MM.1S (cell line): ENCODE measurements around the gene SLC25A41.

ENCODE experiments used
- DNase-seq: peaks from one replicate; pipeline ENCODE4 v3.0.0-alpha.2; 2015
- H2AFZ ChIP-seq: fragments of 300-600 bp; sonication (generic); 2 replicates; pipeline ENCODE4 v1.6.0; 2016; ENCODE audit warnings: antibody characterized with exemption, low read length
- H3F3A ChIP-seq: fragments of 300-600 bp; sonication (generic); 2 replicates; pipeline ENCODE4 v1.6.1; 2016; ENCODE audit warnings: mild to moderate bottlenecking, antibody characterized with exemption, low read length, moderate library complexity, mixed read lengths; ENCODE audit not compliant: insufficient read depth
- H3K27ac ChIP-seq: fragments of 300-600 bp; sonication (generic); 2 replicates; pipeline ENCODE4 v1.5.1; 2016; ENCODE audit warnings: mild to moderate bottlenecking, low read length
- H3K27me3 ChIP-seq: fragments of 300-600 bp; sonication (generic); replicated peaks from 2 replicates; pipeline ENCODE4 v1.6.0; 2016; ENCODE audit warnings: low read length; ENCODE audit not compliant: insufficient read depth
- H3K36me3 ChIP-seq: fragments of 300-600 bp; sonication (generic); replicated peaks from 2 replicates; pipeline ENCODE4 v1.6.1; 2016; ENCODE audit warnings: mild to moderate bottlenecking, low read length, mixed read lengths; ENCODE audit not compliant: insufficient read depth
- H3K4me1 ChIP-seq: fragments of 300-600 bp; sonication (generic); 2 replicates; pipeline ENCODE4 v1.6.1; 2016; ENCODE audit warnings: low read length, mixed read lengths
- H3K4me2 ChIP-seq: fragments of 300-600 bp; sonication (generic); 2 replicates; pipeline ENCODE4 v1.6.0; 2016; ENCODE audit warnings: low read depth, low read length
- H3K4me3 ChIP-seq: fragments of 300-600 bp; sonication (generic); 2 replicates; pipeline ENCODE4 v1.5.1; 2016; ENCODE audit warnings: low read length, mixed read lengths
- H3K79me2 ChIP-seq: fragments of 300-600 bp; sonication (generic); 2 replicates; pipeline ENCODE4 v1.6.1; 2016; ENCODE audit warnings: mixed run types, low read length, mixed read lengths
- H3K9ac ChIP-seq: fragments of 300-600 bp; sonication (generic); 2 replicates; pipeline ENCODE4 v1.6.1; 2016; ENCODE audit warnings: low read length, mixed read lengths
- H3K9me2 ChIP-seq: fragments of 300-600 bp; sonication (generic); replicated peaks from 2 replicates; pipeline ENCODE4 v1.6.1; 2016; ENCODE audit warnings: mild to moderate bottlenecking, low read length, mixed read lengths; ENCODE audit not compliant: insufficient read depth
- H3K9me3 ChIP-seq: fragments of 300-600 bp; sonication (generic); replicated peaks from 2 replicates; pipeline ENCODE4 v1.6.1; 2016; ENCODE audit warnings: mild to moderate bottlenecking, low read length, mixed read lengths; ENCODE audit not compliant: insufficient read depth
- H4K20me1 ChIP-seq: fragments of 300-600 bp; sonication (generic); 2 replicates; pipeline ENCODE4 v1.6.1; 2016; ENCODE audit warnings: mild to moderate bottlenecking, low read length, moderate library complexity, mixed read lengths; ENCODE audit not compliant: insufficient read depth
- EZH2 ChIP-seq: fragments of 300-600 bp; sonication (generic); optimal IDR thresholded peaks from 2 replicates; pipeline ENCODE3; 2017; ENCODE audit warnings: low read depth, mild to moderate bottlenecking, antibody characterized with exemption, low read length, mixed read lengths
- EZH2phosphoT487 ChIP-seq: fragments of 300-600 bp; sonication (generic); IDR thresholded peaks from 2 replicates; pipeline ENCODE4 v1.6.1; 2018; ENCODE audit warnings: antibody characterized with exemption, low read length
- TF ChIP-seq, protein P1 (sequence below): fragments of 300-600 bp; sonication (generic); IDR thresholded peaks from 2 replicates; pipeline ENCODE4 v1.5.1; 2016; ENCODE audit warnings: antibody characterized with exemption, low read length, mixed read lengths

The SLC25A41 gene

GRCh38 chr19:6453951-6454565 lies 20.5 kb upstream of the SLC25A41 start:
- Histone ChIP-seq H3K4me1 (peaks cover 7% of the 10 kb centered on the region; the same call in 1 of the 2 replicates), H3K9me3 (no peaks in the 10 kb centered on the region), H2AFZ (no peak overlapping the region), H3F3A (no peaks in the 10 kb centered on the region), H3K4me2 (no peak overlapping the region), H3K36me3 (0 out of 2 replicates have a peak, but pooled peaks cover 5% of the 10 kb centered on the region), H3K4me3 (no peak overlapping the region), H4K20me1 (no peaks in the 10 kb centered on the region), H3K9me2 (no peaks in the 10 kb centered on the region), H3K79me2 (no peaks in the 10 kb centered on the region), H3K9ac (no peak overlapping the region), H3K27me3 (no peaks in the 10 kb centered on the region), H3K27ac (no peak overlapping the region)
- no peak for TF ChIP-seq EZH2phosphoT487
- no peak for TF ChIP-seq EZH2
- TF ChIP-seq, protein P1, sequence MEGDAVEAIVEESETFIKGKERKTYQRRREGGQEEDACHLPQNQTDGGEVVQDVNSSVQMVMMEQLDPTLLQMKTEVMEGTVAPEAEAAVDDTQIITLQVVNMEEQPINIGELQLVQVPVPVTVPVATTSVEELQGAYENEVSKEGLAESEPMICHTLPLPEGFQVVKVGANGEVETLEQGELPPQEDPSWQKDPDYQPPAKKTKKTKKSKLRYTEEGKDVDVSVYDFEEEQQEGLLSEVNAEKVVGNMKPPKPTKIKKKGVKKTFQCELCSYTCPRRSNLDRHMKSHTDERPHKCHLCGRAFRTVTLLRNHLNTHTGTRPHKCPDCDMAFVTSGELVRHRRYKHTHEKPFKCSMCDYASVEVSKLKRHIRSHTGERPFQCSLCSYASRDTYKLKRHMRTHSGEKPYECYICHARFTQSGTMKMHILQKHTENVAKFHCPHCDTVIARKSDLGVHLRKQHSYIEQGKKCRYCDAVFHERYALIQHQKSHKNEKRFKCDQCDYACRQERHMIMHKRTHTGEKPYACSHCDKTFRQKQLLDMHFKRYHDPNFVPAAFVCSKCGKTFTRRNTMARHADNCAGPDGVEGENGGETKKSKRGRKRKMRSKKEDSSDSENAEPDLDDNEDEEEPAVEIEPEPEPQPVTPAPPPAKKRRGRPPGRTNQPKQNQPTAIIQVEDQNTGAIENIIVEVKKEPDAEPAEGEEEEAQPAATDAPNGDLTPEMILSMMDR, result no peak
- no peak for DNase-seq

DNA sequence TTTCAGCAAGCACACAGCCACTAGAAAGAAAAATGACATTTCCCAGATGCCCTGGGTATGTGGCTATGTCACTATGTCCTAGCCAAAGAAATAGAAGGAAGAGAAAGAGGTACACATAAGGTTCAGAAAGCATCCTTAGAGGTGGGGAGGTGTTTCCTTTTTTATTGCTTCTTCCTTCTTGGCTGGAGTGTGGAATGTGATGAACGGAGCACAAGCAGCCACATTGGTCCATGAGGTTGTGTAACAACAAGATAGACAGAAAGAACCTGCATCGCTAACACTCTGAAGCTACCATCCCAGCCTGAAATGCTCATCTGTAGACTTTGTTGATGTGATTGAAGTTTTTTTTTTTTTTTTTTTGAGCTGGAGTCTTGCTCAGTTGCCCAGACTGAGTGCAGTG lies 19.3 kb upstream of the SLC25A41 start:
- Histone ChIP-seq H3K27ac (no peak overlapping the region), H3K9me2 (no peaks in the 10 kb centered on the region), H3K27me3 (no peaks in the 10 kb centered on the region), H3K9me3 (no peaks in the 10 kb centered on the region), H2AFZ (no peak overlapping the region), H3K9ac (no peak overlapping the region), H3K4me2 (no peak overlapping the region), H3K4me1 (no peaks in the 10 kb centered on the region), H4K20me1 (no peaks in the 10 kb centered on the region), H3F3A (no peaks in the 10 kb centered on the region), H3K79me2 (no peaks in the 10 kb centered on the region), H3K4me3 (no peak overlapping the region), H3K36me3 (0 out of 2 replicates have a peak, but pooled peaks cover 5% of the 10 kb centered on the region)
- TF ChIP-seq EZH2phosphoT487 (no peak), EZH2 (no peak)
- TF ChIP-seq, protein P1, result no peak
- no peak for DNase-seq

DNA sequence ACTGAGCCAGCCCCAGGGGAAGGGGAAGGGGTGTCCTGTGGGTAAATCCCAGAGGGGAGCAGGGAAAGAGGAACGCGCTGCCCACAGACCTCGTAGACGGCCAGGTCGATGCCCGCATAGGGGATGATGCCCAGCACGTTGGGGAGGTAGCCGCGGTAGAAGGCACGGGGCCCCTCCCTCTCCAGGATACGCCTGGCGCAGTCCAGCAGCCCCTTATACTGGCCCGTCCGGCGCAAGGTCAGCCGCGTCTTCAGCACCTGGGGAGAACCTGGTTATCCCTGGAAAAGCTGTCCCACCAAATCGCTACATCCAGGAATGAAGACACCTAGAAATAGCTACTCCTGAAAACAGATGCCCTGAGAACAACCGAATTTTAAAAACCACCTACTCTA lies 18.7 kb upstream of the SLC25A41 start:
- Histone ChIP-seq H3K4me3 (no peak overlapping the region), H3F3A (no peaks in the 10 kb centered on the region), H2AFZ (no peak overlapping the region), H3K4me1 (no peaks in the 10 kb centered on the region), H3K9ac (no peak overlapping the region), H3K9me3 (no peaks in the 10 kb centered on the region), H3K9me2 (no peaks in the 10 kb centered on the region), H3K36me3 (0 out of 2 replicates have a peak, but pooled peaks cover 5% of the 10 kb centered on the region), H3K27ac (no peak overlapping the region), H3K27me3 (no peaks in the 10 kb centered on the region), H4K20me1 (no peaks in the 10 kb centered on the region), H3K4me2 (no peak overlapping the region), H3K79me2 (no peaks in the 10 kb centered on the region)
- DNase-seq, result no peak
- no peak for TF ChIP-seq EZH2phosphoT487
- TF ChIP-seq EZH2, result no peak
- TF ChIP-seq, protein P1, result no peak
